Cortex of kidney (tissue), 1 donor: ENCODE data around the gene EPHA3.

Experiments
- DNase-seq: peaks from one replicate; lab custom pipeline; 2025; lab: John Stamatoyannopoulos, UW

The EPHA3 gene

GRCh38 chr3:89107461-89108290, at the start of gene EPHA3:
Gene EPHA3, plus strand, starts transcription at chr3:89107621. Its CDS starts 128 bp downstream, at chr3:89107749.
- no peak for DNase-seq

- no peak for DNase-seq
Observed at GRCh38 chr3:89058371-89058770, 49.0 kb upstream of the EPHA3 start.

DNA sequence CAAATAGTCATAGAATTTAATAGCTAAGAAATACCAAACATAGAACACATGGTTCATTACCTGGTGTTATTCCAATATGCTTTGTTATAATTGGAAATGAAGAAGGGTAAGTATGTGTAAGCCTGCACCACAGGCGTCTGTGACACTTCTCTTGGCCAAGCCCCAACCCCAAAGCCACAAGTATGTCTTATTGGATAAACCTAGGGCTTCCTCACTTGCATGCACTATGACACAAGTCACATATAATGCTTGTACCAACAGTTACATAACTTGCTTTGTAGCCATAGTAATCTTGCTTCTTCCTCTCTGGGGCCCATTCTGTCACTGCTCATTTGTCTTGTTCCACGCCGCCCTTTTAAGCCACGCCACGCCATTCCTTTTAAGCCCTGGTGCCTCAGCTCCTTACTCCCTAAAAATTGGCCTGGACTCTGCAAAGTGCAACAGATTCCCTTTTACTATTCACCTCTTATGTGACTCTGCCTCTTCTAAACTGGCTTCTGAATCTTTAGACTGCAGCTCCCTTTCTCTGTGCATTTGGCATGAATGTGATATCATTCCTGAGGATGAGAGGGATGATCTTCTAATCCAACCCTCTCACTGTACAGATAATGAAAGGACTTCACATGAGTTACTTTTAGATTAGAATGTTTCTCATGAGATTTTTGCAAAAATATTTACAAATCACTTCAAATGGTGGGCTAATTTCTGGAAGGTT, 48.1 kb upstream of the EPHA3 start:
- DNase-seq, result no peak

DNA sequence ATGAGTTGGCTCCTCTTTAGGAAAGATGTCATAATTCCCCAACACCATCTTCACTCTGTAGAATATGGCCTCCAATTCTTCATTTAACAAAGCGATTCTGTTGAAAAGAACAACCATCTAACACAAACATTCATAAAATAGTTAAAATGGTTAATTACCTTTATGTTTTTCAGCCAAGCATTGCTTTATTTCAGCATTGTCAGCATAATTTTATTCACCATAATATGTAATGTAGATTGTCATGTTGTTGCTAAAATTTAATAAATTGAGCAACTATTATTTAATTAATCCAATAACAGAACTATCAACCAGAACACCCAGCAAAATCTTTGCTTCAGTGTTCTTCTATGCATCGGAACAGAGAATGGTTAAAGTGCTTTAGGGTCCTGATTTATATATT, 46.2 kb upstream of the EPHA3 start:
- DNase-seq, result no peak

DNA sequence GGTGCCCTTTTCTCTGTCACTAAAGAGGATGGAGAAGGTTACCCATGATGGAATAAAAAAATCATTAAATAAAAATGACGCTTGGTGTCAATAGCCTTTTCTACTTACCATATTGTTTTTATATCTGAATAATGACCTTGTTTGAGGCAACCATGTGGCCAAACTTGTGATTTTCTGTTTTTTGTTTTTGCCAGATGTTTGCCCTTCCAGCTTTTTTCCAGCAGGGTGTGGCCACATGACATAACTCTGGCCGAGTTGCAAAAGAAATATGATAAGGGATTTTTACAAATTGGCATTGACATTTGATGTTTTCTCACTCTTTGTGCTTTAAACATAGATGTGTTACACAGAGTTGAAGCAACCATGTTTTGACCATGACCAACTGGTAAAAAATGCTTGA, 39.7 kb upstream of the EPHA3 start:
- no peak for DNase-seq

DNA sequence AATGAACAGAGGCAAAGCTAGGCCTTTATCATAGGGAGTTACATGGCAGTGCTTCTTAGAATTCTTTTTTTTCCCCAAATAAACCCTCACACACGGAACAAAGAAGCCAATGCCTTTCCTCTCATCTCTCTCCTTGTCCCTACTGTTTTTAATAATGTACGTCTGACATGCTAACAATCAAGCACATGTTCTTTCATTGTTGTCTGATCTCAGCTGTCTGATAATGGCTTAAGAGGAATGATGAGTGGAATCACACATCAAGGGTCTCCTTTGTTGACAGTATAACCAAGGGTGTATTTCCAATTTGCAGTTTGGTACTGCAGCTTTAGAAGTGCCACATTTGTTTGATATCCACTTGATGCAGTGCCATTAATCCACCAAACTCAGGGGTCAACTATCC, 34.8 kb upstream of the EPHA3 start:
- DNase-seq, result no peak

DNA sequence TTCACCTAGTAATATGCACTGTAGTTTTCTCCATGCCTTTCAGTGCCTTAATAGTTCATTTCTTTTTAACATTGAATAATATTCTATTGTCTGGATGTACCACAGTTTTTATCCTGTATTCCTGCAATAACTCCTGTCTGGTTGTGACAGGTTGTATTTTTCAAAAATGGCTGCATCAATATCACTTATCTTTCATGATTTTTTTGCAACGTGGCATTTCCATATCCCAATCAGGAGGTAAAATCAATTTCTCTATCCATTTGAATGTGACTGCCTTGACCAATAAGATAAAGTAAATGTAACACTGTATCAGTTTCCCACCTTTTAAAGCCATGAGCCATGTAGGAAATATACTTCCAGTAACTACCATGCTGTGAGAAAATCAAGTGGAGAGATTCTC, 27.5 kb upstream of the EPHA3 start:
- DNase-seq, result no peak

- DNase-seq, result no peak
Observed at GRCh38 chr3:89087851-89088250, 19.6 kb upstream of the EPHA3 start.

DNA sequence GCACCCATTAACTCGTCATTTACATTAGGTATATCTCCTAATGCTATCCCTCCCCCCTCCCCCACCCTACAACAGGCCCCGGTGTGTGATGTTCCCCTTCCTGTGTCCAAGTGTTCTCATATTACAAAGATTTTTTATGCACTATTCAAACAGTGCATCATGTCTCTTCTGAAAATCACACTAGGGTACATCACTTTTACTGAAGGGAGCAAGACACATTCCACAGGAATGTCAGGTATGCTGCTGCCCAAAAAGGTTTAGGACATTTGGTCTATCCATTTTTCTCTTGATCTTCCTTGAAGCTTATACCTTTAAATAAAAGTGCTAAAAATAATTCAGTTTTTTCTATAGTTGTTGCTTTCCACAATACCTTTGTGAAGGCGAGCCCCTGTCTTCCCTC, 9.2 kb upstream of the EPHA3 start:
- no peak for DNase-seq

DNA sequence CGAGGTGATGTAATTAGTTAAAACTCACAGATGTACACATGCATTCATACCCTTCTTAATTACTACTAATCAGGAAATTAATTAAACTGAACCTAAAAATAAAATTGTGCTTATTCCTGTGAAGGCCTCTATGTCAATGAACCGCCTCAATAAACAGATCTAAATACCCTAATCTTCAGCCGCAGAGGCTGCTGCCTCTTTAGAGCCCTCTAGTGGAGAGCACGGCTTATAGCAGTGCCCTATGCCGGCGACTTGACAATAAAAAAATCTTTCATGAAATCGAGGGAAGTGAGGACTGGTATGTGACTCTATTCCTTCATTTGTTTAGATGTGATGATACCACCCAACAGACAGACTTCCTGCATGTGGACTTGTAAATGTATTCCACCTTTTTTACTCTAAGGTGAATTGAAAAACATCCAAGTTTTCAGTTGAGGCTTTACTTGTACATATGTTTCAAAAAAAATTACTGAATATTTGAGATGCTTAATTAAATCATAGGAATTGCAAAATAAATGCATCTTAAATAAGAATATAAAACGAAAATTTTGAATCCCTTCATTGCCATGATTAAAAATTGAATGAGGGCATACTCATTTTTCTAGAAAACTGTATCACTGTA, 8.3 kb upstream of the EPHA3 start:
- no peak for DNase-seq

DNA sequence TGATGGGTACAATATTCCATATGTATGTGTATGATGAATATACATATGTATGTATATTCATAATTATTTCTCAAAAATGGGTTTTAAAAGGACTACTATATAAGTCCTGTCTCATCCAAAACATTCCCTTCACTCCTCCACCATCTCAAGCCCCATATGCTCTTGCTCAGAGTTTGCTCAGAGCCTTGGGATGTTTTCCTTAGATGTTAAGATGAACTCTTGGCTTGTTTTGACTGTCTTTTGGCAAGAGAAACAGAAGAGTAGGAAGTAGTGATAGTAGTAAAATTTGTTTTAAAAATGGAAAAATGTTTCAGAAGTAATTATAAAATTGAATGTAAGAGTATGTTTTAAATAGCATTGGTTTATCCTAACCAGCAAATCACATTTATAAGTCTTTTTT, 6.2 kb upstream of the EPHA3 start:
- no peak for DNase-seq

GRCh38 chr3:89101921-89102320, 5.5 kb upstream of the EPHA3 start:
- DNase-seq, result no peak

GRCh38 chr3:89104499-89104898, 2.9 kb upstream of the EPHA3 start:
- DNase-seq, result no peak

- no peak for DNase-seq
Observed at GRCh38 chr3:89105503-89105902, 1.9 kb upstream of the EPHA3 start.

GRCh38 chr3:89108291-89108550, 800 bp downstream of the EPHA3 start:
- DNase-seq, result no peak

- DNase-seq, result no peak
Observed at GRCh38 chr3:89113344-89113743, 5.9 kb downstream of the EPHA3 start.

DNA sequence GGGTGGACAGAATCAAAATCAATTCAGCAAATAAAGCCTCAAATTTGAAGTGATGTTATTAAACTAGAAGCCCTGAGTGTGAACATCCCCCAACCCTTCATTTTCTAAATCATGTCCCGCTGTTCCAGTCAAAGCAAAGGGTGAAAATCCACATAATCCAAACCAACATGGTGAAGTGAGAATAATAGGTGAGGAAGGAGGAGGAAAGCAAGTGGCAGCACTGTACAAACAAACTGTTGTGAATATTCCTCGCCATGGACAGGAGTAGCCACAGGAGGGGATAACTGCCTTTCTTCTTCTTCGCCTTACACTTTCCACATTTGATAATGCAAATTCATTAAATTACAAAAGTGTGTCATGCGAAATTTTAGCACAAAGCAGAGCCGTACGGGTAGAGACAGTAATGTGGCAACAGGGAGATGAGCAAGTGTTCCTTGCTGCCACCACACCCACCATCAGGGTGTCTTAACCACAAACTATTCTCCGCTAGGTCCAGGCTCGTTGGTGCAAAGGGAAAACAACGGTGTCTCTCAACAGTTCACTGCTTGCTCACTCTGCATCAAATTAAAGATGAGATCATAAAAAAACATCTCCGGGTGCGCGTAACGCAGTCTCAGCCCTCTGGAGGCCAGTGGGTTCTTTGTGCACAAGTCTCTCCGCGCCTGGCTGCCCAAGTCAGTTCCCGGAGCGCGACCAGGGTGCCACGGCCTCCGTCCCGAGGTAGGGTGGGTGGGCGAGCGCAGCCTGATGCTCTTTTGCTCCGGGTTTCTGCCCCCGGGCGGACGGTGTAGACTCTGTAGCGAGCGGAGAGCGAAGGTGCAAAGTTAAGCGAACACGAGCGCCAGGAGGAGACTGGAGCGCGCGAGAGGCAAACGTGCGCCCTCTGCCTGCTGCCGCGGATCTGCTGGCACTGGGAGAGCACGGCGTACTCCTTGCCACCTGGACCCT, 6.7 kb downstream of the EPHA3 start:
- no peak for DNase-seq

- DNase-seq, result no peak
Observed at GRCh38 chr3:89114841-89115223, 7.4 kb downstream of the EPHA3 start.

- DNase-seq, result no peak
Observed at GRCh38 chr3:89116476-89116875, 9.1 kb downstream of the EPHA3 start.

DNA sequence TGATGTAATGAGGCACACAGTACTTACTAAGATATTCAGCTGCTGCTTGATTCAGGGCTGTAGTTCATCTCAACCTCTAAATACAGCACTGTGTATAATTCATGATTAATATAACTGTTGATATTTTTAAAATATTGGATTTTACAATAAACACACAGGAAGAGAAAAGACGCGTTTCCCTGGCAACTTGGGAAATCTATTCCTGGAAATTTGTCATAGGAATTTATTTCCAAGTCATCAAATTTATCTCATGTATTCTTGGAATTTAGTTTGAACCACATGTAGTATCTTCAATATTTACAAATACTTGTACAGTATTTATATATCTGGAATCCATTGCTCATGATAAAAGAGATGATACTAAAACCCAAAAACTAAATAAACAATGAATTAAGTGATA, 30.6 kb downstream of the EPHA3 start:
- no peak for DNase-seq

GRCh38 chr3:89139870-89140269, 32.4 kb downstream of the EPHA3 start:
- no peak for DNase-seq

DNA sequence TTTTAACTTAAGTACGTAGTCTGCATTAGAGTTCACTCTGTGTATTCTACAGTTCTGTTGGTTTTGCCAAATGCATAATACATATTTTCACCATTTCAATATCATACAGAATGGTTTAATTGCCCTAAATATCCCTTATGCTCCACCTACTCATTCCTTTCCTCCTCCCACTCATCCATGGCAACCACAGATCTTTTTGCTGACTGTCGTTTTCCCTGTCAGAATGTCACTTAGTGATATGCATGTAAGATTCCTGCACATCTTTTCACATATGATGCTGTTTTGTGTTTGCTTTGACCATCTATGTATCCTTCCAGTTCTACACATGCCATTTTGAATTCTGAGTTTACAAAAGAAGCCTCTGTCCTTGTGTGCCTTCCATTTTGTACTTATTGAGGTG, 36.7 kb downstream of the EPHA3 start:
- no peak for DNase-seq
